Thoracic aorta (tissue), 2 donors: ENCODE results near the gene DFFB. TPM values are rescaled to one million over a fixed set of nuclear protein-coding genes. Genes with fewer than 3 reads are reported as not detected.

Experiments used
- ATAC-seq: fragments of 150-250 bp; one replicate; pipeline ENCODE4 v1.8.0; 2017; ENCODE audit warnings: low read depth; ENCODE audit not compliant: insufficient number of reproducible peaks, low FRiP score
- DNase-seq: peaks from one replicate; pipeline ENCODE4 v3.0.0-alpha.2; 2020; ENCODE audit warnings: low spot score
- H3K27ac ChIP-seq, 2 donors: fragments of 200-600 bp; sonication (generic); 1 replicate in 1 of 2; 2 replicates in 1 of 2; pipeline ENCODE4 v1.5.1; 2016; ENCODE audit warnings: mild to moderate bottlenecking in 2 of 2, moderate library complexity in 2 of 2
- H3K27me3 ChIP-seq: fragments of 200-600 bp; sonication (generic); replicated peaks from 2 replicates; pipeline ENCODE4 v1.6.0; 2016; ENCODE audit warnings: mild to moderate bottlenecking; ENCODE audit not compliant: insufficient read depth
- H3K36me3 ChIP-seq: fragments of 200-600 bp; sonication (generic); one replicate; pipeline ENCODE4 v1.5.1; 2016
- H3K4me1 ChIP-seq, 2 donors: fragments of 200-600 bp; sonication (generic); 1 replicate in 1 of 2; 2 replicates in 1 of 2; pipeline versions ENCODE4 v1.5.1 to v1.6.0; 2016; ENCODE audit warnings: low read depth in 2 of 2, mild to moderate bottlenecking in 1 of 2; ENCODE audit not compliant: control insufficient read depth in 1 of 2
- H3K4me3 ChIP-seq: fragments of 200-600 bp; sonication (generic); 2 replicates; pipeline ENCODE4 v1.5.1; 2016; ENCODE audit warnings: mild to moderate bottlenecking
- H3K9me3 ChIP-seq: fragments of 200-600 bp; sonication (generic); 2 replicates; pipeline ENCODE4 v1.5.1; 2016
- CTCF ChIP-seq: fragments of 200-600 bp; sonication (generic); IDR thresholded peaks from one replicate; pipeline ENCODE4 v1.5.1; 2019; ENCODE audit warnings: antibody characterized with exemption
- total RNA-seq, 2 donors: library from RNA; depleted of rRNA; stranded (reverse); fragments of >200 nt; gene quantifications; one replicate each; pipeline versions ENCODE4 v1.1.0 to v1.2.3, GENCODE V29; 2016

DFFB gene
- total RNA-seq, 2 donors from 2014 or later = 7.8 to 20.2 TPM

- Histone ChIP-seq H3K4me3 (no peak overlapping the region), H3K27ac (no peak overlapping the region), H3K9me3 (no peaks in the 10 kb centered on the region), H3K36me3 (no peaks in the 10 kb centered on the region), H3K27me3 (no peaks in the 10 kb centered on the region), H3K4me1 (peaks cover 0 to 3% of the 10 kb centered on the region in 2 donors)
- no peak for TF ChIP-seq CTCF
- no peak for ATAC-seq
- no peak for DNase-seq
Observed at GRCh38 chr1:3911981-3912808, 54.9 kb downstream of the DFFB start.

- ATAC-seq (no peak), DNase-seq (no peak)
- no peak for TF ChIP-seq CTCF
- no peaks in the 10 kb centered on the region for H3K9me3 ChIP-seq
- H3K4me3 ChIP-seq = no peak overlapping the region
- peaks cover 0 to 3% of the 10 kb centered on the region in 2 donors for H3K4me1 ChIP-seq
- H3K27ac ChIP-seq = no peak overlapping the region
- H3K36me3 ChIP-seq = no peaks in the 10 kb centered on the region
- H3K27me3 ChIP-seq = no peaks in the 10 kb centered on the region
Observed at GRCh38 chr1:3912809-3913685, 55.8 kb downstream of the DFFB start.

- Histone ChIP-seq H3K4me1 (peaks cover 0 to 3% of the 10 kb centered on the region in 2 donors), H3K9me3 (no peaks in the 10 kb centered on the region), H3K27me3 (no peaks in the 10 kb centered on the region), H3K36me3 (no peaks in the 10 kb centered on the region), H3K4me3 (no peak overlapping the region), H3K27ac (no peak overlapping the region)
- DNase-seq (no peak), ATAC-seq (no peak)
- no peak for TF ChIP-seq CTCF
Observed at GRCh38 chr1:3914331-3914851, 57.1 kb downstream of the DFFB start.

- no peak for ATAC-seq
- H3K9me3 ChIP-seq = no peaks in the 10 kb centered on the region
- no peak for TF ChIP-seq CTCF
- no peak for DNase-seq
- peaks cover 0 to 3% of the 10 kb centered on the region in 2 donors for H3K4me1 ChIP-seq
- no peaks in the 10 kb centered on the region for H3K36me3 ChIP-seq
- no peak overlapping the region for H3K4me3 ChIP-seq
- H3K27ac ChIP-seq = no peak overlapping the region
- H3K27me3 ChIP-seq = no peaks in the 10 kb centered on the region
Observed at GRCh38 chr1:3914911-3915310, 57.6 kb downstream of the DFFB start.
